HL-60 (cell line): ENCODE measurements around the gene SORCS2.

ENCODE experiments used
- DNase-seq, 2 experiments: peaks; one replicate each; pipeline ENCODE4 v3.0.0-alpha.2; 2010 to 2020; ENCODE audit warnings: low read depth in 1 of 2, low spot score in 1 of 2
- H3K27ac ChIP-seq: fragments of 250-450 bp; sonication (Bioruptor Pico); replicated peaks from 2 replicates; pipeline ENCODE4 v1.5.1; 2020; ENCODE audit warnings: mild to moderate bottlenecking, moderate library complexity
- H3K27me3 ChIP-seq: fragments of 250-450 bp; sonication (Bioruptor Pico); 2 replicates; pipeline ENCODE4 v1.5.1; 2021; ENCODE audit warnings: mild to moderate bottlenecking, moderate library complexity; ENCODE audit not compliant: insufficient read depth, poor library complexity, severe bottlenecking
- H3K4me3 ChIP-seq: replicated peaks from 2 replicates; pipeline ENCODE4 v1.5.1; 2011; ENCODE audit warnings: mild to moderate bottlenecking, control low read depth, low read length; ENCODE audit not compliant: insufficient read depth
- GABPA ChIP-seq: IDR thresholded peaks from 2 replicates; pipeline ENCODE4 v1.6.1; 2012; ENCODE audit warnings: low read depth
- POLR2AphosphoS5 ChIP-seq: IDR thresholded peaks from 2 replicates; pipeline ENCODE4 v1.6.1; 2012; ENCODE audit warnings: low read depth
- SPI1 ChIP-seq: IDR thresholded peaks from 2 replicates; pipeline ENCODE4 v1.6.1; 2012; ENCODE audit warnings: low read depth, mild to moderate bottlenecking, borderline replicate concordance
- TF ChIP-seq, protein P1 (sequence below): IDR thresholded peaks from one replicate; pipeline ENCODE4 v1.5.1; 2011; ENCODE audit warnings: low read length, control low read depth, inconsistent platforms; ENCODE audit not compliant: insufficient read depth
- TF ChIP-seq, protein P2 (sequence below): IDR thresholded peaks from 2 replicates; pipeline ENCODE4 v1.6.1; 2012; ENCODE audit warnings: low read depth; ENCODE audit not compliant: insufficient replicate concordance

Gene SORCS2

DNA sequence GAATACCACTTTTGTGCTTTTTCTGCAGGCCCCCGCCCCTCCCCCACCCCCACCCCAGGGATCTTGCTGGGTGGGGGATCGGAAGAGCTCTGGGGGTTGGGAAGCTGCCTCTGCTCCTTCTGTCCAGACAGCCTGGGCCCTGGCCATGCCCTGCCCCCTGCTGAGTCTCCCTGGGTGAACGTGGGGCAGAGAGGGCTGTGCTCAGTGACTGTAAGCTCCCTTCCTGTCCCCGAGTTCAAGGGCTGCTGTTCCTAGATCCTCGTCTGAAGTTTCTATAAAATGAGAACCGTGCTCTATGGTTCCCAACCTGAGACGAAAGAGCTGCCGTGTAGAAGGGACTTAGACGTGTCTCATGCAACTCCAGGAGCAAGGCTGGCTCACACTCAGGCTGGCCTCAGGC is 105.0 kb downstream of the SORCS2 start:
- no peak overlapping the region for H3K27ac ChIP-seq
- no peaks in the 10 kb centered on the region for H3K27me3 ChIP-seq
- H3K4me3 ChIP-seq: no peak overlapping the region
- no peak for TF ChIP-seq POLR2AphosphoS5
- TF ChIP-seq GABPA: no peak
- TF ChIP-seq SPI1: no peak
- TF ChIP-seq, protein P1, sequence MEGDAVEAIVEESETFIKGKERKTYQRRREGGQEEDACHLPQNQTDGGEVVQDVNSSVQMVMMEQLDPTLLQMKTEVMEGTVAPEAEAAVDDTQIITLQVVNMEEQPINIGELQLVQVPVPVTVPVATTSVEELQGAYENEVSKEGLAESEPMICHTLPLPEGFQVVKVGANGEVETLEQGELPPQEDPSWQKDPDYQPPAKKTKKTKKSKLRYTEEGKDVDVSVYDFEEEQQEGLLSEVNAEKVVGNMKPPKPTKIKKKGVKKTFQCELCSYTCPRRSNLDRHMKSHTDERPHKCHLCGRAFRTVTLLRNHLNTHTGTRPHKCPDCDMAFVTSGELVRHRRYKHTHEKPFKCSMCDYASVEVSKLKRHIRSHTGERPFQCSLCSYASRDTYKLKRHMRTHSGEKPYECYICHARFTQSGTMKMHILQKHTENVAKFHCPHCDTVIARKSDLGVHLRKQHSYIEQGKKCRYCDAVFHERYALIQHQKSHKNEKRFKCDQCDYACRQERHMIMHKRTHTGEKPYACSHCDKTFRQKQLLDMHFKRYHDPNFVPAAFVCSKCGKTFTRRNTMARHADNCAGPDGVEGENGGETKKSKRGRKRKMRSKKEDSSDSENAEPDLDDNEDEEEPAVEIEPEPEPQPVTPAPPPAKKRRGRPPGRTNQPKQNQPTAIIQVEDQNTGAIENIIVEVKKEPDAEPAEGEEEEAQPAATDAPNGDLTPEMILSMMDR: no peak
- TF ChIP-seq, protein P2, sequence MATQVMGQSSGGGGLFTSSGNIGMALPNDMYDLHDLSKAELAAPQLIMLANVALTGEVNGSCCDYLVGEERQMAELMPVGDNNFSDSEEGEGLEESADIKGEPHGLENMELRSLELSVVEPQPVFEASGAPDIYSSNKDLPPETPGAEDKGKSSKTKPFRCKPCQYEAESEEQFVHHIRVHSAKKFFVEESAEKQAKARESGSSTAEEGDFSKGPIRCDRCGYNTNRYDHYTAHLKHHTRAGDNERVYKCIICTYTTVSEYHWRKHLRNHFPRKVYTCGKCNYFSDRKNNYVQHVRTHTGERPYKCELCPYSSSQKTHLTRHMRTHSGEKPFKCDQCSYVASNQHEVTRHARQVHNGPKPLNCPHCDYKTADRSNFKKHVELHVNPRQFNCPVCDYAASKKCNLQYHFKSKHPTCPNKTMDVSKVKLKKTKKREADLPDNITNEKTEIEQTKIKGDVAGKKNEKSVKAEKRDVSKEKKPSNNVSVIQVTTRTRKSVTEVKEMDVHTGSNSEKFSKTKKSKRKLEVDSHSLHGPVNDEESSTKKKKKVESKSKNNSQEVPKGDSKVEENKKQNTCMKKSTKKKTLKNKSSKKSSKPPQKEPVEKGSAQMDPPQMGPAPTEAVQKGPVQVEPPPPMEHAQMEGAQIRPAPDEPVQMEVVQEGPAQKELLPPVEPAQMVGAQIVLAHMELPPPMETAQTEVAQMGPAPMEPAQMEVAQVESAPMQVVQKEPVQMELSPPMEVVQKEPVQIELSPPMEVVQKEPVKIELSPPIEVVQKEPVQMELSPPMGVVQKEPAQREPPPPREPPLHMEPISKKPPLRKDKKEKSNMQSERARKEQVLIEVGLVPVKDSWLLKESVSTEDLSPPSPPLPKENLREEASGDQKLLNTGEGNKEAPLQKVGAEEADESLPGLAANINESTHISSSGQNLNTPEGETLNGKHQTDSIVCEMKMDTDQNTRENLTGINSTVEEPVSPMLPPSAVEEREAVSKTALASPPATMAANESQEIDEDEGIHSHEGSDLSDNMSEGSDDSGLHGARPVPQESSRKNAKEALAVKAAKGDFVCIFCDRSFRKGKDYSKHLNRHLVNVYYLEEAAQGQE: no peak
- DNase-seq: no peak

DNA sequence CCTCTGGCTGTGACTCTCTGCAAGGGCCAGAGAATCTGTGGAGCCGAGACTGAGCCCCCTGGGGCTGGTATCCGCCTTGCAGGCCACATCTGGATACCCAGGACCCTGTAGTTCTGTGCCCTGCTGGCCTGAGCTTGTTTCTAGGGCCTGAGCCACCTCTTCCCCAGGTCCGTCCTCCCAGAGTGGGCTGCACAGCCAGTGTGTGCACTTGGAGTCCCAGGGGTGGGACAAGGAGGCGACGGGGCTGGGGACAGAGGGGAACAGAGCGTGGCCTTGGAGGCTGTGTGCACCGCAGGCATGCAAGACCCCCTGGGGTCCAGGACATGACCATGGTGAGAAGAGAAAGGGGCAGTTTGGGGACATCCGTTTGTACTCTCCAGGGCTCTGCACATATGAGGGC is 105.5 kb downstream of the SORCS2 start:
- TF ChIP-seq, protein P2: no peak
- no peak for TF ChIP-seq GABPA
- TF ChIP-seq SPI1: no peak
- no peak for TF ChIP-seq POLR2AphosphoS5
- TF ChIP-seq, protein P1: no peak
- DNase-seq: no peak
- H3K27me3 ChIP-seq: peaks cover 1% of the 10 kb centered on the region
- H3K4me3 ChIP-seq: no peak overlapping the region
- no peak overlapping the region for H3K27ac ChIP-seq

DNA sequence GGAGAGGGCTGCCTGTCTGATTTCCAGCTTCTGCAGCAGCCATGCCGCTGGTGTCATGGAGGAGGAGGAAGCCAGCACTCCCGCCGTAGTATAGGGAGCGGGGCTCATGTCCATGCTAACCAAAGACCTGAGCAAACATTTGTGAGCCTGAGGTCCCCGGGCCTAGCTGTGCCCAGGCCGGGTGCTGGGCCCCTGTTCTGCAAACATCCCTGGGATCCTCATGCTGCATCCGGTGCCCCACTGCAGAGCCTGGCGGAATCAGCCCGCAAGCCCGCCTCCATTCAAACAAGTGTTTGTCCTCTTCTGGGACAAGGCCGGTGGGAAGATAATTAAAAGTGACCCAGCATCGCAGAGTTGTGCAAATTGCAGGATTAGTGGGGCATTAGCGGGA is 106.3 kb downstream of the SORCS2 start:
- TF ChIP-seq POLR2AphosphoS5 (no peak), GABPA (no peak), SPI1 (no peak)
- TF ChIP-seq, protein P2: no peak
- TF ChIP-seq, protein P1: no peak
- Histone ChIP-seq H3K4me3 (no peak overlapping the region), H3K27ac (no peak overlapping the region), H3K27me3 (peaks cover 2% of the 10 kb centered on the region)
- no peak for DNase-seq
